Endothelial cell of umbilical vein (primary cell): ENCODE measurements around the gene PLA2G4E. TPM values are rescaled to one million over a fixed set of nuclear protein-coding genes. Genes with fewer than 3 reads are reported as not detected.

Experiments used
- BruUV-seq: library from RNA; stranded (reverse); fragments of 400-500 nt; replicated peaks from 2 replicates; lab custom pipeline; 2021; lab: Mats Ljungman, UMichigan
- CTCF ChIA-PET: fragments of 300-600, 350-600 bp; sonication (Branson Sonifier 250); formaldehyde crosslinking; loops from one replicate; lab custom pipeline; 2021; ENCODE audit warnings: antibody characterized with exemption, inconsistent platforms; lab: Charles Lee
- POLR2A ChIA-PET: fragments of 300-600, 350-600 bp; sonication (Branson Sonifier 250); formaldehyde crosslinking; loops from one replicate; lab custom pipeline; 2021; ENCODE audit warnings: antibody characterized with exemption, inconsistent platforms; lab: Charles Lee
- DNase-seq: peaks from one replicate; pipeline ENCODE4 v3.0.0-alpha.2; 2011; ENCODE audit warnings: low read depth, low spot score
- FAIRE-seq: peaks from 2 replicates; lab custom pipeline; 2011; peaks lifted over from hg19 to GRCh38; lab: Jason Lieb, UNC
- H2AFZ ChIP-seq: 2 replicates; pipeline ENCODE4 v1.6.0; 2012; ENCODE audit warnings: low read depth, low read length, control low read depth, inconsistent platforms
- H3K27ac ChIP-seq: 2 replicates; pipeline ENCODE4 v1.5.1; 2011; ENCODE audit warnings: low read depth, mild to moderate bottlenecking, control low read depth, low read length, moderate library complexity; ENCODE audit not compliant: insufficient read depth
- H3K27me3 ChIP-seq, 2 experiments: 2 replicates each; pipeline versions ENCODE4 v1.6.0 to v1.6.1; 2011; ENCODE audit warnings: low read length in 2 of 2, mixed read lengths in 1 of 2; ENCODE audit not compliant: control insufficient read depth in 2 of 2, insufficient read depth in 2 of 2
- H3K36me3 ChIP-seq, 2 experiments: 2 replicates in 1 of 2; 3 replicates in 1 of 2; pipeline ENCODE4 v1.5.1; 2011; ENCODE audit warnings: low read length in 2 of 2, mild to moderate bottlenecking in 1 of 2, moderate library complexity in 1 of 2; ENCODE audit not compliant: control insufficient read depth in 2 of 2, insufficient read depth in 2 of 2; ENCODE audit errors: extremely low read depth in 1 of 2
- H3K4me1 ChIP-seq: 3 replicates; pipeline ENCODE4 v1.5.1; 2011; ENCODE audit warnings: mild to moderate bottlenecking, low read length; ENCODE audit not compliant: control insufficient read depth, insufficient read depth; ENCODE audit errors: extremely low read depth
- H3K4me2 ChIP-seq: 2 replicates; pipeline ENCODE4 v1.6.1; 2011; ENCODE audit warnings: low read length, control low read depth, mixed read lengths; ENCODE audit not compliant: insufficient read depth
- H3K4me3 ChIP-seq, 3 experiments: fragments of 200-600 bp in 1 of 3; sonication (generic), shearing (Covaris generic) in 1 of 3; replicated peaks in 1 of 3; 2 replicates each; pipeline ENCODE4 v1.5.1; 2011 to 2016; ENCODE audit warnings: control low read depth in 3 of 3, low read length in 3 of 3, mild to moderate bottlenecking in 2 of 3, inconsistent platforms in 1 of 3, low read depth in 1 of 3, moderate library complexity in 1 of 3; ENCODE audit not compliant: insufficient read depth in 1 of 3
- H3K79me2 ChIP-seq: 2 replicates; pipeline ENCODE4 v1.6.0; 2012; ENCODE audit warnings: low read length, inconsistent platforms; ENCODE audit not compliant: control insufficient read depth, insufficient read depth
- H3K9ac ChIP-seq: replicated peaks from 2 replicates; pipeline ENCODE3; 2011; ENCODE audit warnings: low read length, control low read depth; ENCODE audit not compliant: insufficient read depth; ENCODE audit errors: extremely low read depth
- H3K9me1 ChIP-seq: replicated peaks from 3 replicates; pipeline ENCODE4 v1.6.0; 2011; ENCODE audit warnings: mild to moderate bottlenecking, low read length; ENCODE audit not compliant: control insufficient read depth, insufficient read depth; ENCODE audit errors: extremely low read depth
- H3K9me3 ChIP-seq: replicated peaks from 2 replicates; pipeline ENCODE4 v1.5.1; 2012; ENCODE audit warnings: low read length, inconsistent platforms; ENCODE audit not compliant: control insufficient read depth, insufficient read depth
- H4K20me1 ChIP-seq: replicated peaks from 2 replicates; pipeline ENCODE3; 2011; ENCODE audit warnings: mild to moderate bottlenecking, low read length; ENCODE audit not compliant: control insufficient read depth, insufficient read depth; ENCODE audit errors: extremely low read depth
- CTCF ChIP-seq, 2 donors: IDR thresholded peaks; 1 replicate in 1 of 2; 2 replicates in 1 of 2; pipeline ENCODE4 v1.5.1; 2011; ENCODE audit warnings: low read length in 2 of 2, mild to moderate bottlenecking in 2 of 2, moderate library complexity in 2 of 2, control low read depth in 1 of 2, inconsistent platforms in 1 of 2, low read depth in 1 of 2; ENCODE audit not compliant: insufficient read depth in 1 of 2; ENCODE audit errors: extremely low read depth in 1 of 2
- EZH2 ChIP-seq: IDR thresholded peaks from 2 replicates; pipeline ENCODE4 v1.6.1; 2012; ENCODE audit warnings: borderline replicate concordance, low read depth, mild to moderate bottlenecking, moderate library complexity, low read length, inconsistent platforms; ENCODE audit not compliant: severe bottlenecking
- FOS ChIP-seq: IDR thresholded peaks from 2 replicates; pipeline ENCODE4 v1.6.1; 2011; ENCODE audit warnings: mild to moderate bottlenecking, low read length, moderate library complexity, borderline replicate concordance; ENCODE audit not compliant: insufficient read depth
- GATA2 ChIP-seq: IDR thresholded peaks from 2 replicates; pipeline ENCODE4 v1.7.0; 2011; ENCODE audit warnings: low read depth, mild to moderate bottlenecking, moderate library complexity, mixed read lengths, low read length; ENCODE audit not compliant: insufficient read length, insufficient read depth
- JUN ChIP-seq: IDR thresholded peaks from 2 replicates; pipeline ENCODE4 v1.6.1; 2011; ENCODE audit warnings: borderline replicate concordance, low read depth; ENCODE audit not compliant: insufficient read length, insufficient read depth
- MAX ChIP-seq: IDR thresholded peaks from 2 replicates; pipeline ENCODE4 v1.6.1; 2011; ENCODE audit not compliant: insufficient read depth, insufficient read length
- MYC ChIP-seq: IDR thresholded peaks from one replicate; pipeline ENCODE4 v1.6.1; 2011; ENCODE audit warnings: mild to moderate bottlenecking, low read depth, low read length
- POLR2A ChIP-seq: IDR thresholded peaks from 2 replicates; pipeline ENCODE4 v1.6.1; 2012; ENCODE audit warnings: low read depth, mild to moderate bottlenecking, control low read depth, low read length
- POLR2AphosphoS5 ChIP-seq: IDR thresholded peaks from 2 replicates; pipeline ENCODE4 v1.6.1; 2012; ENCODE audit warnings: low read depth, mild to moderate bottlenecking, control low read depth, low read length, moderate library complexity; ENCODE audit not compliant: insufficient read depth
- dilution Hi-C: fragments of 300-500 bp; cut with MboI; formaldehyde crosslinking; loops from one replicate; pipeline ENCODE4 v1.15.0; 2019; ENCODE audit warnings: low sequenced_read_pairs; ENCODE audit not compliant: extremely low pct_ligation_motif_present
- intact Hi-C: fragments of 100-400 bp; cut with micrococcal nuclease; formaldehyde crosslinking; loops from one replicate; pipeline ENCODE4 v1.10.0; 2022
- polyA plus RNA-seq, 4 experiments: library from polyadenylated mRNA; depleted of rRNA in 3 of 4; stranded (reverse) in 3 of 4; unstranded in 1 of 4; fragments of >200 nt; gene quantifications; 2 replicates each; pipeline versions ENCODE4 v1.2.1 to v1.2.3, GENCODE V29; 2011 to 2012; ENCODE audit warnings: missing spikeins in 1 of 4
- total RNA-seq: library from RNA; stranded (reverse); gene quantifications from 2 replicates; pipeline ENCODE4 v1.2.3, GENCODE V29; 2021

PLA2G4E gene
- total and polyA plus RNA-seq, 2 donors (not counting 3 experiments of a cell fraction or from before 2014, with no cell fraction given): not detected

DNA sequence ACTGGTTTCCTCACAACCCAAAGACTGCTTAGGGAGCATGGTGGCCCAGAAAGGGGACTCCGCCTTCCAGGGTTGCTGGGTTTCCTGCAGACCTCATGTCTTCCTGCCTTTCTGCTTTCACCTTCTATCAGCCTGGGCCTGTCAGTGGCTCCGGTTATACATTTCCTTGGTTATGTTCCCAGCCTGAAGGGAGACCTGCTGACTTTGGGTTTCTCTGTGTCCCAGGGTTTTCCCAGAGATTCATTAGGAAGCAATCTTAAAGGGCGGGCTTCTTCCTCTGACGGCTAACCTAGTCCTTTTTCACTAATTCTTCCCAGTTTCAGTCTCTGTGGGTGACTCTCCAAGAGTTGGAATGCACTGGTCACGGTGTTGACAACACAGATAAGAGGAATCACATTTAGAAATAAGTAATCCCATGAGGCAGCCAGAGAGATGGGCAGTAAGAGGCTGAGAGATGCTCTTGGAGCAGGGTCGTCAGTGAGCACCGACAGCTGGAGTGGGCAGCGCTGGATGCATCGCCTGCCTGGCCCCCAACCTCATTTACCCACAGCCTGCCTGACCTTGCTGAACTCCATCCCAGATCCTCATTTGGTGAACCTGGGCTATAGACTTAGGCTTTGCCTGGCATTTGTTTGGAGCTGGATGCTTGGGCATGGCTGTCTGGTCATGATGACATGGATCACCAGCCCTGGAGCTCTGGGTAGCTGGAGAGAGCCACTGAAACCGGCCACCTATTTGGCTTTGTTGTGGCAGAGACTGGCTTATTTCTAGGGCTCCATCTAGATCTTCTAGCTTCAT lies 38.5 kb downstream of the PLA2G4E start:
- DNase-seq (no peak), FAIRE-seq (no peak)
- no peak overlapping the region for H3K9ac ChIP-seq
- no peaks in the 10 kb centered on the region for H4K20me1 ChIP-seq
- CTCF ChIA-PET: interaction anchor here (1.1 to 1.6 kb wide), 2 partner anchors 10 to 75 kb away, joined by 3 to 6 read pairs; partner anchors contain the start of gene EHD4
- H3K27me3 ChIP-seq: no peaks in the 10 kb centered on the region
- no peak overlapping the region for H3K4me2 ChIP-seq
- no peak overlapping the region for H2AFZ ChIP-seq
- no TSS peak for BruUV-seq
- intact Hi-C loops: no loop called here
- H3K9me3 ChIP-seq: no peaks in the 10 kb centered on the region
- H3K4me3 ChIP-seq: no peak overlapping the region
- H3K9me1 ChIP-seq: no peaks in the 10 kb centered on the region
- POLR2A ChIA-PET: no interaction called here
- no peaks in the 10 kb centered on the region for H3K36me3 ChIP-seq
- H3K4me1 ChIP-seq: no peaks in the 10 kb centered on the region
- dilution Hi-C loops: no loop called here
- no peak for TF ChIP-seq POLR2A
- no peak for TF ChIP-seq GATA2
- no peak for TF ChIP-seq EZH2
- no peak for TF ChIP-seq POLR2AphosphoS5
- no peak for TF ChIP-seq CTCF (IDR thresholded peaks at IDR 0.05; ENCODE audit: extremely low read depth in 1 of 2, insufficient read depth in 1 of 2, low read depth in 1 of 2, low read length in 2 of 2)
- TF ChIP-seq FOS: no peak
- no peak for TF ChIP-seq JUN
- TF ChIP-seq MYC: no peak
- TF ChIP-seq MAX: no peak
- H3K79me2 ChIP-seq: no peaks in the 10 kb centered on the region
- H3K27ac ChIP-seq: no peak overlapping the region
